ENCODE measurements around the gene RGS7BP. TPM values are rescaled to one million over a fixed set of nuclear protein-coding genes. Genes with fewer than 3 reads are reported as not detected.

The RGS7BP gene
- total RNA-seq, result not detected in 2 replicates
- not detected for polyA plus RNA-seq (2012)

DNA sequence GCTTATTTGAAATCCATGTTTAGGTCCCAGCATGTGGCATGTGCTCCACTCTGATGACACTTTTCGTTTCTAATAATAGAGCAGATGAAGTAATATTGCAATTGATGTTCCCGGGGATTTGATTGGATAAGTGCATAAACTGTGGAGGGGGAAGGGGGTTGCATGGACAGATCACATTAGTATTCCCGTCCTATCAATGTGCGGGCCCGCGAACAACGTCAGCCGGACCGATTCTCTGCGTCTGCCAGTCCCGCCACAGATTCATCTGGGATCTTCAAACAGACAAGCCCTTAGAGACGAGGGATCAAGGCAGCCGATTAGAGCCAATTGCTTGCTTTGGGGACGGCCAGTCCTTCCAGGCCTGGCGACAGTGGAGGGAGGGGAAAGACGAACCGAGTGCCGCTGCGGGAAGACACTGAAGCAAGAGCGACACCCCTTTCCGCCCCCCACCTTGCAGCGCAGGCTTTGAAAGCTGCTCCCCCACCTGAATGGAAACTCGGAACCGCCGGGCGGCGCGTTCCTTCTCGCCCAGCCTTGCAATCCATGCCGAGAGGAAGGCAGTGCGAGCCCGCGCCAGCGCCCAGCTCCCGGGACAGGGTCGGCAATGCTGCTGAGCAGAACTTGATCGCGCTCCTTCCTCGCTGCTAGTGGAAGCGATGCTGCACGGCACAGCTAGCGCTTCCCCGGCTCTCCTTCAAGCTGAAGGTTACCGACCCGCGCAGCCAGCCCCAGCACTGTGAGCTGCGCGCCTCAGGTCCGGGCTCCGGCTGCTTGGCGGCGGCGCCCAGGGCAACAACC lies at the start of gene RGS7BP:
TSS of gene RGS7BP (plus strand) at position 247 of the 798 bp plus-strand sequence. CDS start 610 bp downstream, outside the sequence.
- DNase-seq (ENCODE audit: low read depth), result peak; percentile 16

- DNase-seq (ENCODE audit: low read depth), result no peak
These were observed 48.0 kb upstream of the RGS7BP start for GRCh38 chr5:64457846-64458245.

DNA sequence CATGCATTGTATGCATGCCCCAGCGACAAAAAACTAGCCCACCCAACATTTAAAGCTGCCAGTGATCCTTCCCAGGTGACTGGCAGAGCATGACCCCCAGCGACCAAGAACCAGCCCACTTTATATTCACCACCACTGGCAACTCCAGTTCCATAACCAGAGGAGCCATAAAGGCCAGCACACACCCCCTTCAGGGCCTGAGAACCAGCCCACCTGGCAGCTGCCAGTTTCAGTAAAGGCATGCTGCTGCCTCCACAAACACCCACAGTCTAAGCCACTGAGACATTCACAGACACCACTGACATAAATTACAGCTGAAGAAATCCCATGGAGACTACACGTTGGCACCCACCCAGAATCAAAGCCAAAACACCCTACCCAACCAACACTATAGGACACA lies 46.9 kb upstream of the RGS7BP start:
- DNase-seq (ENCODE audit: low read depth), result peak; percentile 30

DNA sequence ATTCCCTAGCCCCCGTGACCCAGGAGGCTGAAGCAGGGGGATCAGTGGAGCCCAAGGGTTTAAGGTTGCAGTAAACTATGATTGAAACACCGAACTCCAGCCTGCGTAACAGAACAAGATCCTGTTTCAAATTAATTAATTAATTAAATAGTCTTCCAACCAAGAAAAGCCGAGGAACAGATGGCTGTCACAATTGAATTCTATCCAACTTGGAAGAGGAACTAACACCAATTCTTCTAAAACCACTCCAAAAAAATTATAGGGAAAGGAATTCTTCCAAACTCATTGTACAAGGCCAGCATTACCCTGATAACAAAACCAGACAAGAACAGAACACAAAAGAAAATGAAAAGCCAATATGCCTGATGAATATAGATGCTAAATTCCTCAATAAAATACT lies 43.4 kb upstream of the RGS7BP start:
- no peak for DNase-seq (ENCODE audit: low read depth)

GRCh38 chr5:64486163-64486562 lies 19.7 kb upstream of the RGS7BP start:
- DNase-seq (ENCODE audit: low read depth), result no peak

GRCh38 chr5:64487283-64487682 lies 18.5 kb upstream of the RGS7BP start:
- DNase-seq (ENCODE audit: low read depth), result no peak

DNA sequence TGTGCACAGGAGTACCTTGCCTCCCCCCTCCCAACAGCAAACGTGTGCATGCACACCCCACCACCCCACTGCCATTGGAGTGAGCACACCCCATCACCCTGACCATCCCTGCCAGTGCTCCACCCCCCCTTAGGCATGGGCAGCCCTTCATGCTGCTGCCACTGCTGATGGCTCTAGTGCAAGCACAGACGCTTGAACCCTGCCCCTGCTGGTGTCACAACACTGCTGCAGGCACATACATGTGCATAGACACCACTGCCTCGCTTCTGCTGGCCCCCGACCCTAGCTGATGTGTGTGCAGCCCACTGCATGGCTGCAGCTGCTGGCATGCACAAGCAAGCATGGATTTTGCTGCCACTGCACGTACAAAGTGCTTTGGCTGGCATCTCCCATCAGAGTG lies 16.0 kb upstream of the RGS7BP start:
- no peak for DNase-seq (ENCODE audit: low read depth)

GRCh38 chr5:64497386-64497785 lies 8.4 kb upstream of the RGS7BP start:
- no peak for DNase-seq (ENCODE audit: low read depth)

- no peak for DNase-seq (ENCODE audit: low read depth)
These were observed 3.6 kb upstream of the RGS7BP start for GRCh38 chr5:64502196-64502595.

- no peak for DNase-seq (ENCODE audit: low read depth)
These were observed 900 bp downstream of the RGS7BP start for GRCh38 chr5:64506567-64507263.

- DNase-seq (ENCODE audit: low read depth), result no peak
These were observed 1.4 kb downstream of the RGS7BP start for GRCh38 chr5:64507264-64507605.

- DNase-seq (ENCODE audit: low read depth), result no peak
These were observed 4.0 kb downstream of the RGS7BP start for GRCh38 chr5:64509828-64510227.

GRCh38 chr5:64513492-64513891 lies 7.7 kb downstream of the RGS7BP start:
- DNase-seq (ENCODE audit: low read depth), result no peak

- DNase-seq (ENCODE audit: low read depth), result no peak
These were observed 8.8 kb downstream of the RGS7BP start for GRCh38 chr5:64514612-64515011.

- DNase-seq (ENCODE audit: low read depth), result no peak
These were observed 10.4 kb downstream of the RGS7BP start for GRCh38 chr5:64516216-64516615.

DNA sequence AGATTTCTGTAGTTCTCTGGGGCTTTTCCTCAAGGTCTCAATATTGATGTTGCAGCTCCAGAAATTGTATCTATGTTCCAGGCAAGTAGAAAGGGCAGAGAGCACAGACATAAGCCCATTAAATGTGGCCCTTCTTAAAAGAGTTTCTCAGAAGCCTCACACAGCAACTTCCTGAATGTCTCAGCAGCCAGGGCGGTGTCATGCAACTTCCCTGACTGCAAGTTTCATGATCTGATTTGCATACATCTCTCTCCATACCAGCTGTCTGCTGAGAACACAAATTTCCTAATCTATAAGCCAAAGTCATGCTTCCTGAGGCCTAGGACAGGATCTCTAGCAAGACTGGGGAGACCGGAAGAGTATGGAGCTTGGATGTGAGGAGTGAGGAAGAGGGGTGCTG lies 13.0 kb downstream of the RGS7BP start:
- no peak for DNase-seq (ENCODE audit: low read depth)

- no peak for DNase-seq (ENCODE audit: low read depth)
These were observed 13.4 kb downstream of the RGS7BP start for GRCh38 chr5:64519263-64519662.

- no peak for DNase-seq (ENCODE audit: low read depth)
These were observed 21.1 kb downstream of the RGS7BP start for GRCh38 chr5:64526734-64527439.

- DNase-seq (ENCODE audit: low read depth), result no peak
These were observed 24.3 kb downstream of the RGS7BP start for GRCh38 chr5:64530076-64530475.

- DNase-seq (ENCODE audit: low read depth), result no peak
These were observed 26.4 kb downstream of the RGS7BP start for GRCh38 chr5:64532212-64532611.

- DNase-seq (ENCODE audit: low read depth), result no peak
These were observed 26.8 kb downstream of the RGS7BP start for GRCh38 chr5:64532657-64533056.

DNA sequence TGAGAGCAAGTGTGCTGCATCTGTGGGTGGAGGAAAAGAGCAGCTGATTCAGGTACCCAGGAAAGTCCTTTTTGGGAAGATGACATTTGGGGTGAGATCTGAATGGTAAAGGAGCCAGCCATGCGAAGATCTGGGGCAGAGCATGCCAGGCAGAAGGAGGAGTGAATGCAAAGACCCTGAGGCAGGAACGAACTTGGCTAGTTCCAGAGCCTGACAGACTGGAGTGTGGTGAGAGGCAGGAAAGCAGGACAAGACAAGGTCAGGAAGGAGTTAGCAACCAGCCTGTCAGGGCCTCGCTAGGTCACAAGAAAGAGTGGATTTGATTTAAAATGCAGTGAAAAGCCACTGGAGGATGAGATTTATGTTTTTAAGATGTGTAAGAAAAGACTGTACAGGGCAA lies 28.2 kb downstream of the RGS7BP start:
- DNase-seq (ENCODE audit: low read depth), result no peak
